DOHH2 (cell line): ENCODE measurements around the gene TFB2M.

ENCODE experiments used
- H3F3A ChIP-seq: fragments of 200-600 bp; sonication (generic), shearing (Covaris generic); 2 replicates; pipeline ENCODE4 v1.6.0; 2016; ENCODE audit warnings: antibody characterized with exemption, mild to moderate bottlenecking; ENCODE audit not compliant: control insufficient read depth, insufficient read depth
- H3K27ac ChIP-seq: fragments of 200-600 bp; sonication (generic); 2 replicates; pipeline ENCODE4 v1.5.1; 2014; ENCODE audit warnings: low read depth, mild to moderate bottlenecking, low read length, moderate library complexity
- H3K27me3 ChIP-seq: fragments of 200-600 bp; sonication (generic); 2 replicates; pipeline ENCODE4 v1.6.1; 2014; ENCODE audit warnings: mild to moderate bottlenecking, low read length, mixed read lengths; ENCODE audit not compliant: control insufficient read depth
- H3K36me3 ChIP-seq: fragments of 200-600 bp; sonication (generic); 2 replicates; pipeline ENCODE4 v1.6.1; 2014; ENCODE audit warnings: mild to moderate bottlenecking, low read length, moderate library complexity, mixed read lengths; ENCODE audit not compliant: control insufficient read depth
- H3K4me1 ChIP-seq: fragments of 200-600 bp; sonication (generic); 2 replicates; pipeline ENCODE4 v1.6.1; 2014; ENCODE audit warnings: mild to moderate bottlenecking, low read length, mixed read lengths; ENCODE audit not compliant: control insufficient read depth
- H3K4me2 ChIP-seq: fragments of 200-600 bp; sonication (generic); 2 replicates; pipeline ENCODE4 v1.6.0; 2014; ENCODE audit warnings: mild to moderate bottlenecking, low read length, moderate library complexity
- H3K4me3 ChIP-seq: fragments of 200-600 bp; sonication (generic); 2 replicates; pipeline ENCODE4 v1.5.1; 2014; ENCODE audit warnings: mild to moderate bottlenecking, low read length, mixed read lengths
- H3K79me2 ChIP-seq: fragments of 200-600 bp; sonication (generic); 2 replicates; pipeline ENCODE4 v1.6.1; 2014; ENCODE audit warnings: mild to moderate bottlenecking, low read length, mixed read lengths; ENCODE audit not compliant: control insufficient read depth
- H3K9me2 ChIP-seq: fragments of 200-600 bp; sonication (generic); replicated peaks from 2 replicates; pipeline ENCODE4 v1.6.1; 2014; ENCODE audit warnings: mild to moderate bottlenecking, low read length, mixed read lengths; ENCODE audit not compliant: control insufficient read depth
- H3K9me3 ChIP-seq: fragments of 200-600 bp; sonication (generic); 2 replicates; pipeline ENCODE4 v1.6.1; 2014; ENCODE audit warnings: antibody characterized with exemption, low read length, mixed read lengths; ENCODE audit not compliant: control insufficient read depth, insufficient read depth
- H4K20me1 ChIP-seq: fragments of 200-600 bp; sonication (generic); 2 replicates; pipeline ENCODE4 v1.6.0; 2014; ENCODE audit warnings: low read depth, mild to moderate bottlenecking, antibody characterized with exemption, low read length, moderate library complexity; ENCODE audit not compliant: control insufficient read depth, insufficient read depth
- CTCF ChIP-seq: fragments of 200-600 bp; sonication (generic); IDR thresholded peaks from one replicate; pipeline ENCODE4 v1.5.1; 2014; ENCODE audit warnings: antibody characterized with exemption, mild to moderate bottlenecking, low read depth, low read length; ENCODE audit not compliant: poor library complexity, severe bottlenecking
- EZH2phosphoT487 ChIP-seq: fragments of 200-600 bp; sonication (generic); IDR thresholded peaks from 2 replicates; pipeline ENCODE4 v1.6.1; 2017; ENCODE audit warnings: borderline replicate concordance, mild to moderate bottlenecking, antibody characterized with exemption, low read length, moderate library complexity, mixed read lengths

The TFB2M gene

GRCh38 chr1:246526380-246526779 lies 39.7 kb downstream of the TFB2M start:
- Histone ChIP-seq H3K27ac (no peak overlapping the region), H3K4me1 (peaks cover 12% of the 10 kb centered on the region), H3K79me2 (no peaks in the 10 kb centered on the region), H4K20me1 (no peaks in the 10 kb centered on the region), H3F3A (no peaks in the 10 kb centered on the region), H3K9me2 (no peaks in the 10 kb centered on the region), H3K4me2 (no peak overlapping the region), H3K36me3 (no peaks in the 10 kb centered on the region), H3K9me3 (peaks cover 20% of the 10 kb centered on the region; the same call in 1 of the 2 replicates), H3K4me3 (no peak overlapping the region), H3K27me3 (no peaks in the 10 kb centered on the region)
- TF ChIP-seq CTCF = no peak
- TF ChIP-seq EZH2phosphoT487 = no peak

- H3K4me2 ChIP-seq = no peak overlapping the region
- no peaks in the 10 kb centered on the region for H3K27me3 ChIP-seq
- no peaks in the 10 kb centered on the region for H4K20me1 ChIP-seq
- H3K4me1 ChIP-seq = no peaks in the 10 kb centered on the region
- no peaks in the 10 kb centered on the region for H3K79me2 ChIP-seq
- no peak overlapping the region for H3K4me3 ChIP-seq
- no peaks in the 10 kb centered on the region for H3F3A ChIP-seq
- TF ChIP-seq EZH2phosphoT487 (no peak), CTCF (no peak)
- peaks cover 69% of the 10 kb centered on the region for H3K9me3 ChIP-seq
- H3K27ac ChIP-seq = no peak overlapping the region
- no peaks in the 10 kb centered on the region for H3K9me2 ChIP-seq
- no peaks in the 10 kb centered on the region for H3K36me3 ChIP-seq
Observed at GRCh38 chr1:246519514-246519913, 46.5 kb downstream of the TFB2M start.

DNA sequence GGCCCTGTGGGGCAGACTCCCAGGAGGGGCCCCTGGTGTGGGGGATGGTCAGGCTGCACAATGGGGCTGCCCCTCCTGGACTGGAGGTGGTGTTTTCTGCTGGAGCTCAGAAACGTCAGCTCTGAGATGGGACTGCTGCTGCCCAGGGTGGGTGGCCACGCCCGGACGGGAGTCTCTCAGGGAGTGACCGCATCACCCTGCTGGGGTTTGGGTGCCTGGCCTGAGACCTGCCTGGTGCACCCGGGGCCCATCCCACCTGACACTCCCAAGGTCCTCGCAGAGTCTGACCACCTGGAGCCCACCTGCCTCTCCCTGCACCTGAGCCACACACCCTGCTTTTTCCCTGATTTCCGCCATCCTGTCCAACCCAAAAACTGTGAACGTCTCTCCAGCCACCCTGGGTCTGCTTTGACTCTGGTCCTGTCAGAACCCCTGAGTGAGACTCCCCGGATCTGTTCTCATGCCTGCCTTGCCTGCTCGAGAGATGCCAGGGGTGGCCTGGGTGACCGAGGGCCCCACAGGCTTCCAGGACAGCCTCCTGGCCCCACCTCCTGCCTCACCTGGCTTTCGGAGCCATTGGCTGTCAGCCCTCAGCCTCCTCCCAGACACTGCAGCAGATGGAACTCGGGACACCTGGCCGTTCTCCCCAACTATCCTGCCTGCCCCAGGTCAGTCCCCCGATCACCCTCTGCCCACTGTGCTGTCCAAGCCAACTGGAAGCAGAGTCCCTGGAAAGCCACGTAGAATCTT lies 47.4 kb downstream of the TFB2M start:
- no peaks in the 10 kb centered on the region for H3K36me3 ChIP-seq
- TF ChIP-seq EZH2phosphoT487 = no peak
- TF ChIP-seq CTCF = no peak
- no peak overlapping the region for H3K4me3 ChIP-seq
- no peaks in the 10 kb centered on the region for H3K79me2 ChIP-seq
- H3K27ac ChIP-seq = no peak overlapping the region
- H3K9me2 ChIP-seq = no peaks in the 10 kb centered on the region
- no peaks in the 10 kb centered on the region for H3F3A ChIP-seq
- H4K20me1 ChIP-seq = no peaks in the 10 kb centered on the region
- H3K4me2 ChIP-seq = no peak overlapping the region
- no peaks in the 10 kb centered on the region for H3K27me3 ChIP-seq
- H3K9me3 ChIP-seq = peaks cover 77% of the 10 kb centered on the region
- no peaks in the 10 kb centered on the region for H3K4me1 ChIP-seq
